Activated CD4-positive, alpha-beta T cell treated with anti-CD3 and anti-CD28 coated beads for 36 hours (primary cell): ENCODE measurements around the gene UBE2Q2. TPM values are rescaled to one million over a fixed set of nuclear protein-coding genes. Genes with fewer than 3 reads are reported as not detected.
"Not testable (repeated sequence)": the region's sequence is repeated elsewhere in the genome, so short reads cannot be mapped to it uniquely, and the experiment has no call there.

ENCODE experiments used
- ATAC-seq: fragments of 200-7000 bp; cut with Tn5 transposase; one replicate; pipeline ENCODE4 v1.10.0; 2021; ENCODE audit warnings: mild to moderate bottlenecking, moderate library complexity
- CTCF ChIA-PET: fragments of 350-600 bp; sonication (Branson Sonifier 250); formaldehyde crosslinking; loops from one replicate; lab custom pipeline; 2021; ENCODE audit warnings: antibody characterized with exemption; lab: Charles Lee
- POLR2A ChIA-PET: fragments of 350-600 bp; sonication (Branson Sonifier 250); formaldehyde crosslinking; loops from one replicate; lab custom pipeline; 2021; ENCODE audit warnings: antibody characterized with exemption, inconsistent platforms; lab: Charles Lee
- DNase-seq: peaks from one replicate; pipeline ENCODE4 v3.0.0-alpha.2; 2020
- H3K27ac Mint-ChIP-seq: one replicate; pipeline ENCODE4 v1.8.0; 2021; ENCODE audit warnings: mixed read lengths
- H3K27me3 Mint-ChIP-seq: one replicate; pipeline ENCODE4 v1.8.0; 2021; ENCODE audit warnings: mixed read lengths
- H3K36me3 Mint-ChIP-seq: one replicate; pipeline ENCODE4 v1.8.0; 2021; ENCODE audit warnings: low read depth, mixed read lengths
- H3K4me1 Mint-ChIP-seq: one replicate; pipeline ENCODE4 v1.8.0; 2021; ENCODE audit warnings: mixed read lengths
- H3K4me3 Mint-ChIP-seq: one replicate; pipeline ENCODE4 v1.8.0; 2021; ENCODE audit warnings: mild to moderate bottlenecking, moderate library complexity, mixed read lengths
- H3K9me3 Mint-ChIP-seq: one replicate; pipeline ENCODE4 v1.8.0; 2021; ENCODE audit warnings: low read depth, mixed read lengths
- intact Hi-C, 2 experiments: fragments of 100-400 bp; cut with DNase I in 1 of 2; cut with micrococcal nuclease in 1 of 2; formaldehyde crosslinking; loops; one replicate each; pipeline versions ENCODE4 v1.14.2 to v1.15.1; 2022 to 2024; cut with DNase I, micrococcal nuclease
- total RNA-seq, 2 experiments: library from RNA; stranded (reverse); gene quantifications; one replicate each; pipeline ENCODE4 v1.2.3, GENCODE V29; 2021

The UBE2Q2 gene
- total RNA-seq, 2 experiments from 2014 or later = 14.9 to 15.1 TPM

GRCh38 chr15:75843678-75844581 is 683 bp downstream of the UBE2Q2 start:
- peaks cover 20% of the 10 kb centered on the region for H3K36me3 Mint-ChIP-seq
- peak; percentile 65 for ATAC-seq
- peak overlapping the region; percentile 90 for H3K4me3 Mint-ChIP-seq

GRCh38 chr15:75844629-75845335 is 1.5 kb downstream of the UBE2Q2 start:
- peaks cover 48% of the 10 kb centered on the region for H3K4me1 Mint-ChIP-seq
- H3K27me3 Mint-ChIP-seq = peaks cover 9% of the 10 kb centered on the region
- H3K9me3 Mint-ChIP-seq = no peaks in the 10 kb centered on the region
- DNase-seq (peak; percentile 10), ATAC-seq (no peak)
- CTCF ChIA-PET = interaction anchor here (0.7 to 0.8 kb wide), 2 partner anchors 13 to 220 kb away, joined by 3 to 6 read pairs; no protein-coding TSS in a partner anchor
- POLR2A ChIA-PET = interaction anchor here (0.6 to 0.7 kb wide), 2 partner anchors 10 to 15 kb away, joined by 3 to 5 read pairs; no protein-coding TSS in a partner anchor
- peaks cover 20% of the 10 kb centered on the region for H3K36me3 Mint-ChIP-seq
- intact Hi-C loops = loop anchor here in 1 of 2 experiments (1.0 to 5.0 kb wide), 3 partner anchors 59 to 468 kb away; partner anchors contain the start of genes ETFA, FBXO22 and SNUPN
- H3K27ac Mint-ChIP-seq = peak overlapping the region; percentile 83
- H3K4me3 Mint-ChIP-seq = peak overlapping the region; percentile 90

More at GRCh38 chr15:75843678-75844581, 683 bp downstream of the UBE2Q2 start:
- ChIA-PET CTCF (interaction anchor here (1.8 to 2.0 kb wide), 2 partner anchors 9 to 35 kb away, joined by 5 to 6 read pairs; no protein-coding TSS in a partner anchor), POLR2A (no interaction called here)
- Mint-ChIP-seq H3K9me3 (no peaks in the 10 kb centered on the region), H3K27me3 (peaks cover 9% of the 10 kb centered on the region), H3K4me1 (peaks cover 42% of the 10 kb centered on the region), H3K27ac (peak overlapping the region; percentile 83)
- peak; percentile 66 for DNase-seq
- intact Hi-C loops = loop anchor here (1.0 to 5.0 kb wide), 5 partner anchors 59 to 468 kb away; partner anchors contain the start of genes ETFA (in 1 of the 2), FBXO22 (in 1 of the 2), SIN3A (in 1 of the 2) and SNUPN (in 1 of the 2)

DNA sequence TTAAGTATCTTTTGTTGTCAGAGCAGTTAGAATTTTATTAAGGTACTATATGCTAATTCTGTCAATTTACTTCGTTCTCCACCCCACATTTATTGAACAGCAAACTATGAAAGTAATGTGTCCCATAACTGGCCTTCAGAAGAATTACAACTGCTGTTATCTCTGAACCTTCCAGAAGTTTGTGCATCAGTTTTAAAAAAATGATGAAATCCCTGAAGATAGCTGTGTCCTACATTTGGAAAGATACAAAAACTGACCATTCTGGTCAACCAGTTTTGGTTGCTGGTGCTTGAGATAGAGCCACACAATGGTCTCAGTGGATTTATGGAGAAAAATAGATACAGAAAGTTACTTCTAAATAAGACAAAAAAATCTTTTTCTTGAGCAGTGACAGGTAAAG is 5.9 kb downstream of the UBE2Q2 start:
- H3K9me3 Mint-ChIP-seq = no peaks in the 10 kb centered on the region
- peaks cover 67% of the 10 kb centered on the region for H3K4me1 Mint-ChIP-seq
- CTCF ChIA-PET = no interaction called here
- H3K27ac Mint-ChIP-seq = no peak overlapping the region
- H3K4me3 Mint-ChIP-seq = no peak overlapping the region
- ATAC-seq = no peak
- no peak for DNase-seq
- H3K27me3 Mint-ChIP-seq = no peaks in the 10 kb centered on the region
- H3K36me3 Mint-ChIP-seq = peaks cover 20% of the 10 kb centered on the region
- intact Hi-C loops = no loop called here
- POLR2A ChIA-PET = no interaction called here

- H3K36me3 Mint-ChIP-seq = peaks cover 11% of the 10 kb centered on the region
- CTCF ChIA-PET = no interaction called here
Observed at GRCh38 chr15:75850708-75851107, 7.5 kb downstream of the UBE2Q2 start.

DNA sequence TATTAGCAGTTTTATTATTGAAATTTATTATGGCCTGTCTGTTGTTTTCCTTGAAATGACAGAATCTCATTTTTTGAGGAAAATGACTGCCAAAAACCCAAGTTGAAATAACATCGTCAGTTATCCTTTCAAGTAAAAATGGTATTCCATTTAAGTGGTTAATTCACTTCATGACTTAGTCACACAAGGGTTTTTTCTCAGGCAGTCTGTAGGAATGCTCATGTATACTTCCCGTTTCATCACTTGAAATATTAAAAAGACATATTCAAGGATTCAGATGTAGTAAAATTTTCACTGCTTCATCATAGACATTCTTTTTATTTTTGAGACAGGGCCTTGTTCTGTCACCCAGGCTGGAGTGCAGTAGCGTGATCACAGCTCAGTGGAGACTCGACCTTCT is 8.3 kb downstream of the UBE2Q2 start:
- POLR2A ChIA-PET, ATAC-seq, H3K9me3 Mint-ChIP-seq, DNase-seq, CTCF ChIA-PET, H3K4me3 Mint-ChIP-seq, H3K27ac Mint-ChIP-seq, H3K27me3 Mint-ChIP-seq: not testable (repeated sequence)
- H3K36me3 Mint-ChIP-seq = peaks cover 10% of the 10 kb centered on the region
- peaks cover 47% of the 10 kb centered on the region for H3K4me1 Mint-ChIP-seq
- intact Hi-C loops = loop anchor here in 1 of 2 experiments (1.0 kb wide), 1 partner anchor 39 kb away; no protein-coding TSS in a partner anchor

More at GRCh38 chr15:75850708-75851107, 7.5 kb downstream of the UBE2Q2 start:
- Mint-ChIP-seq H3K27me3 (no peaks in the 10 kb centered on the region), H3K9me3 (no peaks in the 10 kb centered on the region), H3K4me3 (no peak overlapping the region), H3K27ac (no peak overlapping the region), H3K4me1 (peaks cover 53% of the 10 kb centered on the region)
- ATAC-seq (no peak), DNase-seq (no peak)
- intact Hi-C loops = loop anchor here in 1 of 2 experiments (1.0 kb wide), 1 partner anchor 40 kb away; no protein-coding TSS in a partner anchor
- POLR2A ChIA-PET = no interaction called here

GRCh38 chr15:75857886-75858285 is 14.6 kb downstream of the UBE2Q2 start:
- POLR2A ChIA-PET = no interaction called here
- intact Hi-C loops = no loop called here
- H3K27me3 Mint-ChIP-seq = no peaks in the 10 kb centered on the region
- H3K4me3 Mint-ChIP-seq = no peak overlapping the region
- CTCF ChIA-PET = no interaction called here
- H3K9me3 Mint-ChIP-seq = no peaks in the 10 kb centered on the region
- peak overlapping the region; percentile 61 for H3K27ac Mint-ChIP-seq
- peaks cover 20% of the 10 kb centered on the region for H3K4me1 Mint-ChIP-seq
- H3K36me3 Mint-ChIP-seq = peaks cover 22% of the 10 kb centered on the region
- no peak for ATAC-seq
- DNase-seq = no peak

- intact Hi-C loops = no loop called here
Observed at GRCh38 chr15:75861750-75862402, 18.6 kb downstream of the UBE2Q2 start.

DNA sequence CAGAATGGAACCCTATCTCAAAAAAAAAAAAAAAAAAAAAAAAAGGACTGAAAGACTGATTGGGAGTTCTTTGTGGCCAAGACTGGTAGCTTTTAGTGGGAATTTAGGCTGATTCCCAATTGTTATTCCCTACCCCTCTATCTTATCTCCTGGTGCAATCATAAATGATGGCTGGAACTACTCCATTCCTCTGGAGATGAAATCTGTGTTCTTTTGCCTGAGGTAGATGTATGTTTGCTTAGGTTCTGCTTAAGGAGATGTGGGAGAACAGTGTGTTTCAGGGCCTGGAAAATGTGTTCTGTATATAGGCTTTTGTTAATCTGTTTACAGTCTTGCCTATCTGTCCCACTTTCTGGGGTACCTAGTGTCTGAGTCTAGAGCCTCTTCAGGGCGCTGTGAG is 19.5 kb downstream of the UBE2Q2 start:
- ATAC-seq = no peak
- CTCF ChIA-PET = interaction anchor here (0.6 to 1.4 kb wide), 2 partner anchors 10 to 70 kb away, joined by 5 to 6 read pairs; no protein-coding TSS in a partner anchor

More at GRCh38 chr15:75861750-75862402, 18.6 kb downstream of the UBE2Q2 start:
- ChIA-PET CTCF (interaction anchor here (0.6 to 1.4 kb wide), 3 partner anchors 9 to 1228 kb away, joined by 4 to 6 read pairs (median 5); no protein-coding TSS in a partner anchor), POLR2A (no interaction called here)
- no peaks in the 10 kb centered on the region for H3K9me3 Mint-ChIP-seq
- no peak for DNase-seq
- no peak overlapping the region for H3K27ac Mint-ChIP-seq
- peaks cover 39% of the 10 kb centered on the region for H3K4me1 Mint-ChIP-seq
- peaks cover 33% of the 10 kb centered on the region for H3K36me3 Mint-ChIP-seq
- no peaks in the 10 kb centered on the region for H3K27me3 Mint-ChIP-seq
- ATAC-seq = no peak
- no peak overlapping the region for H3K4me3 Mint-ChIP-seq

GRCh38 chr15:75864213-75865059 is 21.2 kb downstream of the UBE2Q2 start:
- CTCF ChIA-PET = interaction anchor here (0.6 kb wide), 1 partner anchor 279 kb away, joined by 3 read pairs; no protein-coding TSS in a partner anchor
- Mint-ChIP-seq H3K27me3 (no peaks in the 10 kb centered on the region), H3K9me3 (no peaks in the 10 kb centered on the region), H3K27ac (no peak overlapping the region), H3K4me1 (peaks cover 35% of the 10 kb centered on the region), H3K36me3 (peaks cover 29% of the 10 kb centered on the region), H3K4me3 (no peak overlapping the region)
- ATAC-seq (no peak), DNase-seq (no peak)
- POLR2A ChIA-PET = no interaction called here
- intact Hi-C loops = no loop called here

More for the DNA sequence above, 19.5 kb downstream of the UBE2Q2 start:
- peaks cover 47% of the 10 kb centered on the region for H3K4me1 Mint-ChIP-seq
- H3K4me3 Mint-ChIP-seq = no peak overlapping the region
- H3K9me3 Mint-ChIP-seq = no peaks in the 10 kb centered on the region
- no peaks in the 10 kb centered on the region for H3K27me3 Mint-ChIP-seq
- intact Hi-C loops = no loop called here
- H3K36me3 Mint-ChIP-seq = peaks cover 33% of the 10 kb centered on the region
- POLR2A ChIA-PET = interaction anchor here (0.8 kb wide), 1 partner anchor 1111 kb away, joined by 4 read pairs; no protein-coding TSS in a partner anchor
- DNase-seq = no peak
- no peak overlapping the region for H3K27ac Mint-ChIP-seq

GRCh38 chr15:75866045-75866444 is 22.8 kb downstream of the UBE2Q2 start:
- Mint-ChIP-seq H3K27ac (peak overlapping the region; percentile 31), H3K36me3 (peaks cover 29% of the 10 kb centered on the region), H3K4me1 (peaks cover 35% of the 10 kb centered on the region)
- CTCF ChIA-PET, intact Hi-C loops, POLR2A ChIA-PET, H3K9me3 Mint-ChIP-seq, H3K4me3 Mint-ChIP-seq, H3K27me3 Mint-ChIP-seq, ATAC-seq, DNase-seq: not testable (repeated sequence)
